ENCODE data around the gene SLC6A14. TPM values are rescaled to one million over a fixed set of nuclear protein-coding genes. Genes with fewer than 3 reads are reported as not detected.

SLC6A14 gene
- total RNA-seq (ENCODE audit: low replicate concordance): 1.1 and 4.2 TPM in 2 replicates
- long read RNA-seq, full-length matches to known transcripts: 11 of 14 reads
- long read RNA-seq, partial matches to known transcripts: 0 of 14 reads
- long read RNA-seq, other reads (novel, unspliced or antisense): 3 of 14 reads

- no peak for TF ChIP-seq CTCF (conservative IDR thresholded peaks at IDR 0.05)
- Mint-ChIP-seq H3K4me1 (ENCODE audit: unreplicated experiment) (no peaks in the 10 kb centered on the region), H3K4me3 (peak within 1 kb of the TSS; percentile 64), H3K27me3 (no peaks in the 10 kb centered on the region), H3K27ac (peak within 1 kb of the TSS; percentile 21), H3K36me3 (no peaks in the 10 kb centered on the region), H3K9me3 (no peaks in the 10 kb centered on the region)
- no peak for DNase-seq (ENCODE audit: extremely low spot score, unreplicated experiment)
These were observed at the start of gene SLC6A14 for GRCh38 chrX:116436358-116436816. Gene SLC6A14 (plus strand): TSS chrX:116436606. CDS start chrX:116436710, 104 bp downstream.

- TF ChIP-seq CTCF (conservative IDR thresholded peaks at IDR 0.05): no peak
- H3K36me3 Mint-ChIP-seq: no peaks in the 10 kb centered on the region
- no peak overlapping the region for H3K27ac Mint-ChIP-seq
- no peaks in the 10 kb centered on the region for H3K4me1 Mint-ChIP-seq (ENCODE audit: unreplicated experiment)
- H3K4me3 Mint-ChIP-seq: no peak overlapping the region
- H3K27me3 Mint-ChIP-seq: no peaks in the 10 kb centered on the region
- H3K9me3 Mint-ChIP-seq: no peaks in the 10 kb centered on the region
- no peak for DNase-seq (ENCODE audit: extremely low spot score, unreplicated experiment)
These were observed 40.7 kb upstream of the SLC6A14 start for GRCh38 chrX:116395752-116396151.

- Mint-ChIP-seq H3K4me3 (no peak overlapping the region), H3K4me1 (ENCODE audit: unreplicated experiment) (no peaks in the 10 kb centered on the region), H3K36me3 (no peaks in the 10 kb centered on the region), H3K9me3 (no peaks in the 10 kb centered on the region), H3K27me3 (no peaks in the 10 kb centered on the region), H3K27ac (no peak overlapping the region)
- no peak for TF ChIP-seq CTCF (conservative IDR thresholded peaks at IDR 0.05)
- no peak for DNase-seq (ENCODE audit: extremely low spot score, unreplicated experiment)
These were observed 36.7 kb upstream of the SLC6A14 start for GRCh38 chrX:116399681-116400080.

- Mint-ChIP-seq H3K36me3 (no peaks in the 10 kb centered on the region), H3K27ac (no peak overlapping the region), H3K4me1 (ENCODE audit: unreplicated experiment) (no peaks in the 10 kb centered on the region), H3K4me3 (no peak overlapping the region), H3K27me3 (no peaks in the 10 kb centered on the region), H3K9me3 (no peaks in the 10 kb centered on the region)
- no peak for TF ChIP-seq CTCF (conservative IDR thresholded peaks at IDR 0.05)
- DNase-seq (ENCODE audit: extremely low spot score, unreplicated experiment): no peak
These were observed 27.2 kb upstream of the SLC6A14 start for GRCh38 chrX:116409219-116409618.

- Mint-ChIP-seq H3K4me1 (ENCODE audit: unreplicated experiment) (no peaks in the 10 kb centered on the region), H3K27ac (no peak overlapping the region), H3K36me3 (no peaks in the 10 kb centered on the region), H3K4me3 (no peak overlapping the region), H3K27me3 (no peaks in the 10 kb centered on the region), H3K9me3 (no peaks in the 10 kb centered on the region)
- DNase-seq (ENCODE audit: extremely low spot score, unreplicated experiment): no peak
- TF ChIP-seq CTCF (conservative IDR thresholded peaks at IDR 0.05): no peak
These were observed 23.1 kb upstream of the SLC6A14 start for GRCh38 chrX:116413273-116413672.

GRCh38 chrX:116417214-116417613 lies 19.2 kb upstream of the SLC6A14 start:
- no peaks in the 10 kb centered on the region for H3K36me3 Mint-ChIP-seq
- no peak for DNase-seq (ENCODE audit: extremely low spot score, unreplicated experiment)
- H3K27ac Mint-ChIP-seq: peak overlapping the region; percentile 75
- H3K4me3 Mint-ChIP-seq: peak overlapping the region; percentile 39
- no peak for TF ChIP-seq CTCF (conservative IDR thresholded peaks at IDR 0.05)
- H3K27me3 Mint-ChIP-seq: no peaks in the 10 kb centered on the region
- H3K9me3 Mint-ChIP-seq: no peaks in the 10 kb centered on the region
- no peaks in the 10 kb centered on the region for H3K4me1 Mint-ChIP-seq (ENCODE audit: unreplicated experiment)

All from type B pancreatic cell (in vitro differentiated cells).